Regular cardiac myocyte (primary cell): ENCODE measurements around the gene KRTAP3-1. TPM values are rescaled to one million over a fixed set of nuclear protein-coding genes. Genes with fewer than 3 reads are reported as not detected.

Experiments
- total RNA-seq: library from RNA; depleted of rRNA; stranded (reverse); fragments of >200 nt; gene quantifications from 2 replicates; pipeline ENCODE4 v1.2.3, GENCODE V29; 2014

Gene KRTAP3-1
- total RNA-seq = not detected in 2 replicates

GRCh38 chr17:41008811-41009210, at the start of gene KRTAP3-1:
Gene KRTAP3-1 (minus strand): TSS chr17:41009128. CDS start chr17:41009074, 54 bp downstream.

DNA sequence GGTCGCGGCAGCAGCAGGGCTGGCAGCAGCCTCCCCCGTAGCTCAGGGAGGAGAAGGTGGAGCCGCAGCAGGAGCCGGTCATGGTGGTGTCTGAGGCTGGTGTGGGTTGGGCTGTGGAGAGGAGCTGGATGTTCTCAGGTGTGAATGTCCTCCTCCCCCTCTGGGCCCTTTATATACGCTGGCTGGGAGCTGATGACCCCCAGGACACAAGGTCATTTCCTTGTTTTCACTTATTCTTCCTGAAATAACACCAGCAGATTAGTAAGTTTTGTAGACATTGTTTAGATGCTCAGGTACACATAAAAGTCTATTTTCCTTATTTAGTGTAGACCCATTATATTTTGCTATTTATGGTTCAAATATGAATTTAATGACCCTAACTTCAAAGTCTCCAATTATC, 46.2 kb upstream of the KRTAP3-1 start, which contains the start of gene KRTAP2-2:
KRTAP2-2 (minus strand) TSS at position 101 of the 400 bp plus-strand sequence; CDS start at position 82, 19 bp downstream.

DNA sequence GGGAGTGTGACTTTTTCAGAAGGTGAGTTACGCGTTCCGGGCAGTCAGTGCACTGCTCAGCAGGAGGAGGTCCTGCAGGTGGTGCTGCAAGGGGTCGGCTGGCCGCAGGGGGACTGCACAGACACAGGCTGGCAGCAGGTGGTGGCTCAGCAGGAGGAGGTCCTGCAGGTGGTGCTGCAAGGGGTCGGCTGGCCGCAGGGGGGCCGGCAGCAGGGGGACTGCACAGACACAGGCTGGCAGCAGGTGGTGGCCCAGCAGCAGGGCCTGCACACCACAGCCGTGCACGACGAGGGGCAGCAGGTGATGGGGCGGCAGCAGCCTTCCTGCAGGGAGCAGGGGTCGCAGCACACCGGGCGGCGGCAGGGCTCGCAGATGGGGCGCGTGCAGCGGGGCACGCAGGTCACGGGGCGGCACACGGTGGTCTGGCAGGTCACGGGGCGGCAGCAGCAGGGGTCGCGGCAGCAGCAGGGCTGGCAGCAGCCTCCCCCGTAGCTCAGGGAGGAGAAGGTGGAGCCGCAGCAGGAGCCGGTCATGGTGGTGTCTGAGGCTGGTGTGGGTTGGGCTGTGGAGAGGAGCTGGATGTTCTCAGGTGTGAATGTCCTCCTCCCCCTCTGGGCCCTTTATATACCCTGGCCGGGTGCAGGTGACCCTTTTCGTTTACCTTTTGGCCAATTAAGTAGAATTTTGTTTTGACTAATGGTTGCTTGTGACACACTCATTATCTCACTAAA, 38.0 kb upstream of the KRTAP3-1 start, which contains the start of gene KRTAP2-1:
KRTAP2-1 (minus strand) TSS at position 582 of the 731 bp plus-strand sequence; CDS start at position 533, 49 bp downstream.

DNA sequence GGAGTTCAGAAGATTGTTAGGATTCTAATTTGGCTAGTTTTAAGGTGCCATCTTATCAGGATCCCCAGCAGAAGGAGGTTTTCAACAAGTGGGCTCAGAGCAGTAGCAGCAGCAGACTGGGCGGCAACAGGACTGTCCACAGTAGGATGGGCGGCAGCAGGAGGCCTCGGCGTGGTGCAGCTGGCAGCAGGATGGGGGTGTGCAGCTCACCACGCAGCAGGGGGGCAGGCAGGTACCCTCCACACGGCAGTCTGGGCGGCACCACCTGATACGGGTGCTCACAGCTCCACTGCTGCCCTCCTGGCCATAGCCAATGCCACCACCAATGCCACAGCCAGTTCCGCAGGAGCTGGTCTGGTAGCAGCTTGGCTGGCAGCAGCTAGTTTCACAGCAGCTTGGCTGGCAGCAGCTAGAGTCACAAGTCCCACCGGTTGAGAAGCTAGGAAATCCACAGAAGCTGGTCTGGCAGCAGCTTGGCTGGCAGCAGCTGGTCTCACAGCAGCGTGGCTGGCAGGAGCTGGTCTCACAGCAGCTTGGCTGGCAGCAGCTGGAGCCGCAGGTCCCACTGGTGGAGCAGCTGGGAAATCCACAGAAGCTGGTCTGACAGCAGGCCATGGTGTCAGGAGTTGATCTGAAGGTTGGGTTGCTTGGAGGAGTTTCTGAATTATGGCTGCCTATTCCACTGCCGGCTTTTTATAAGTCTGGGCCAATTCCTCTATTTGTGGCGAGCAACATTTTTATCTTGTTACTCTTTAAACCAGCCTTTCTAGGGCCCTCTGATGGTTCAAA, 32.0 kb upstream of the KRTAP3-1 start, which contains the start of gene KRTAP1-1:
KRTAP1-1 (minus strand) TSS at position 668 of the 789 bp plus-strand sequence; CDS start at position 615, 53 bp downstream.

GRCh38 chr17:41034346-41034935, 25.5 kb upstream of the KRTAP3-1 start, which contains the start of gene KRTAP1-3:
Gene KRTAP1-3 (minus strand): TSS chr17:41034874. CDS start chr17:41034821, 53 bp downstream.

DNA sequence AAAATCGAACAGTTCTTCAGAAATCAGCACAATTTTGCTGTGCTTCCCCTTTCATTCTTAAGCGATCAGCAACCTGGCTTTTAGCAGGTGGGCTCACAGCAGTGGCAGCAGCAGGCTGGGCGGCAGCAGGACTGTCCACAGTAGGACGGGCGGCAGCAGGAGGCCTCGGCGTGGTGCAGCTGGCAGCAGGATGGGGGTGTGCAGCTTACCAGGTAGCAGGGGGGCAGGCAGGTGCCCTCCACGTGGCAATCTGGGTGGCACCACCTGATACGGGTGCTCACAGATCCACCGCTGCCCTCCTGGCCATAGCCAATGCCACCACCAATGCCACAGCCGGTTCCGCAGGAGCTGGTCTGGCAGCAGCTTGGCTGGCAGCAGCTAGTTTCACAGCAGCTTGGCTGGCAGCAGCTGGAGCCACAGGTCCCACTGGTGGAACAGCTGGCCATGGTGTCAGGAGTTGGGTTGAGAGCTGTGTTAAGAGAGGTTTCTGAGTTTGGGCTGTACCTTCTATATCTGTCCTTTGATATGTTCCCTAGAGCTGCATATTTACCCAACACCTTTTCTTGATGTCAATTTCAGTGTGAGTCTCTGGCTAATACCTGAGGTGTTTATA, 20.8 kb upstream of the KRTAP3-1 start, which contains the start of gene KRTAP1-4:
KRTAP1-4 (minus strand) TSS at position 563 of the 613 bp plus-strand sequence; CDS start at position 446, 117 bp downstream.

GRCh38 chr17:41026715-41027471, 18.0 kb upstream of the KRTAP3-1 start, which contains the start of gene KRTAP1-5:
Gene KRTAP1-5 (minus strand): TSS chr17:41027208. CDS start chr17:41027155, 53 bp downstream.

DNA sequence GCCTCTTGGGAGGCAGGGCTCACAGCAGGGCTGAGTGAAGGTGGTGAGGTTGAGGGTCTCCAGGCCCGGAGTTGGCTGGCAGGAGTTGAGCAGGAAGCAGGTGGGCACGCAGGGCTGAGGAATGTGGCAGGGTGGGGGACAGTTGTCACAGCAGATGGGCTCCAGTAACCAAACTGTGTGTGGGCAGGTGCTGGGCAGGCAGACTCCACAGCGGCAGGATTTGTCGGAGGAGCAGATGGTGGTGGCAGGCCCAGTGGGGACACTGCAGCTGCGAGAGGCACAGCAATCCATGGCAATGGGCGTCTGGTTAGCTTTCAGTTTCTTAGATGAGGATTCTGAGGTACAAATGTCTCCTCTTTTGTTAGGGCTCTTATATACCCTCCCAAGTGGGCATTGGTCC, 9.4 kb downstream of the KRTAP3-1 start, which contains the start of gene KRTAP3-2:
KRTAP3-2 (minus strand) TSS at position 344 of the 400 bp plus-strand sequence; CDS start at position 291, 53 bp downstream.

GRCh38 chr17:40993839-40994238, 15.1 kb downstream of the KRTAP3-1 start, which contains the start of gene KRTAP3-3:
Gene KRTAP3-3 (minus strand): TSS chr17:40994164. CDS start chr17:40994097, 67 bp downstream.

GRCh38 chr17:40984226-40984625, 24.7 kb downstream of the KRTAP3-1 start, which contains the start of gene KRT40:
Gene KRT40 (minus strand): TSS chr17:40984326. CDS start chr17:40984273, 53 bp downstream.

DNA sequence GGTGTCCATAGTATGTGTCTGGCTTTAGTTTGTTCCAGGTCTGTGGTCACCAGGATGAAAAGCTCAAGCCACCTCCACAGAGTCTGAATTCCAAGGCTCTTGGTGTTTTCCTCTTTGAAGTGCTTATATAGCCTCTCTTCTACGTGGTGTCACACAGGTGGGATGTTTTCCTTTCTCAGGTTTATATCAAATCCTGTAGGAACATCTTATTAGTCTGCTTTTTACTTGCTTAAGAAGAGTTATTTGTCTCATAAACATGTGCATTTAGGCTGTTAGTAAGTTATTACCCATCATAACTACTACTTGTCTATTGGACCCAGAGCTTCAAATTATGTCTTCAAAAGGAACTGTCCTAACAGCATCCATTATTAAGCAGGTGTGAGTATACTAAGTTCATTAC, 42.1 kb downstream of the KRTAP3-1 start, which contains the start of gene KRT39:
KRT39 (minus strand) TSS at position 101 of the 400 bp plus-strand sequence; CDS start at position 9, 92 bp downstream.

Other genes with a start within 250 kb of the KRTAP3-1 start
- gene KRT26, start 236.9 kb downstream of the KRTAP3-1 start, total RNA-seq = not detected in 2 replicates
- gene KRT27, start 226.6 kb downstream of the KRTAP3-1 start, total RNA-seq = not detected in 2 replicates
- not detected in 2 replicates for gene KRT28, start 209.2 kb downstream of the KRTAP3-1 start, total RNA-seq
- gene KRT10, start 186.5 kb downstream of the KRTAP3-1 start, total RNA-seq = 3.9 and 8.8 TPM in 2 replicates
- gene KRT12, start 141.9 kb downstream of the KRTAP3-1 start, total RNA-seq = not detected in 2 replicates
- not detected in 2 replicates for gene KRT20, start 123.9 kb downstream of the KRTAP3-1 start, total RNA-seq
- gene KRT23, start 71.5 kb downstream of the KRTAP3-1 start, total RNA-seq = under 0.01 TPM in 1 of 2 replicates, not detected in the other
- 0.28 TPM in 1 of 2 replicates, not detected in the other for gene KRT39, start 42.2 kb downstream of the KRTAP3-1 start, total RNA-seq
- gene KRT40, start 24.8 kb downstream of the KRTAP3-1 start, total RNA-seq = not detected in 2 replicates
- not detected in 2 replicates for gene KRTAP3-3, start 15.0 kb downstream of the KRTAP3-1 start, total RNA-seq
- gene KRTAP3-2, start 9.2 kb downstream of the KRTAP3-1 start, total RNA-seq = not detected in 2 replicates
- gene KRTAP1-5, start 18.1 kb upstream of the KRTAP3-1 start, total RNA-seq = 1.9 and 5.1 TPM in 2 replicates
- gene KRTAP1-4, start 21.1 kb upstream of the KRTAP3-1 start, total RNA-seq = not detected in 2 replicates
- gene KRTAP1-3, start 25.7 kb upstream of the KRTAP3-1 start, total RNA-seq = not detected in 2 replicates
- gene KRTAP1-1, start 32.3 kb upstream of the KRTAP3-1 start, total RNA-seq = under 0.01 TPM in 1 of 2 replicates, not detected in the other
- gene KRTAP2-1, start 38.2 kb upstream of the KRTAP3-1 start, total RNA-seq = not detected in 2 replicates
- not detected in 2 replicates for gene KRTAP2-2, start 46.1 kb upstream of the KRTAP3-1 start, total RNA-seq
- gene KRTAP2-3, start 51.0 kb upstream of the KRTAP3-1 start, total RNA-seq = under 0.01 and 0.77 TPM in 2 replicates
- gene KRTAP2-4, start 56.8 kb upstream of the KRTAP3-1 start, total RNA-seq = 0.28 TPM in 1 of 2 replicates, not detected in the other
- not detected in 2 replicates for gene KRTAP4-7, start 75.0 kb upstream of the KRTAP3-1 start, total RNA-seq
- gene KRTAP4-8, start 89.0 kb upstream of the KRTAP3-1 start, total RNA-seq = not detected in 2 replicates
- not detected in 2 replicates for gene KRTAP4-16, start 93.1 kb upstream of the KRTAP3-1 start, total RNA-seq
- not detected in 2 replicates for gene KRTAP4-9, start 96.3 kb upstream of the KRTAP3-1 start, total RNA-seq
- not detected in 2 replicates for gene KRTAP4-11, start 109.2 kb upstream of the KRTAP3-1 start, total RNA-seq
- gene KRTAP4-12, start 115.1 kb upstream of the KRTAP3-1 start, total RNA-seq = not detected in 2 replicates
- gene KRTAP4-6, start 131.4 kb upstream of the KRTAP3-1 start, total RNA-seq = not detected in 2 replicates
- gene KRTAP4-5, start 140.7 kb upstream of the KRTAP3-1 start, total RNA-seq = not detected in 2 replicates
- not detected in 2 replicates for gene KRTAP4-4, start 151.6 kb upstream of the KRTAP3-1 start, total RNA-seq
- gene KRTAP4-3, start 159.1 kb upstream of the KRTAP3-1 start, total RNA-seq = not detected in 2 replicates
- gene KRTAP4-2, start 169.1 kb upstream of the KRTAP3-1 start, total RNA-seq = not detected in 2 replicates
- not detected in 2 replicates for gene KRTAP4-1, start 175.8 kb upstream of the KRTAP3-1 start, total RNA-seq
- gene KRTAP9-1, start 180.8 kb upstream of the KRTAP3-1 start, total RNA-seq = not detected in 2 replicates
- gene KRTAP9-2, start 217.5 kb upstream of the KRTAP3-1 start, total RNA-seq = not detected in 2 replicates
- not detected in 2 replicates for gene KRTAP9-3, start 223.3 kb upstream of the KRTAP3-1 start, total RNA-seq
- not detected in 2 replicates for gene KRTAP9-8, start 228.9 kb upstream of the KRTAP3-1 start, total RNA-seq
- gene KRTAP9-4, start 240.6 kb upstream of the KRTAP3-1 start, total RNA-seq = not detected in 2 replicates
- gene KRTAP9-9, start 246.3 kb upstream of the KRTAP3-1 start, total RNA-seq = not detected in 2 replicates